Measurements from ENCODE around the gene CRISPLD2.

DNA sequence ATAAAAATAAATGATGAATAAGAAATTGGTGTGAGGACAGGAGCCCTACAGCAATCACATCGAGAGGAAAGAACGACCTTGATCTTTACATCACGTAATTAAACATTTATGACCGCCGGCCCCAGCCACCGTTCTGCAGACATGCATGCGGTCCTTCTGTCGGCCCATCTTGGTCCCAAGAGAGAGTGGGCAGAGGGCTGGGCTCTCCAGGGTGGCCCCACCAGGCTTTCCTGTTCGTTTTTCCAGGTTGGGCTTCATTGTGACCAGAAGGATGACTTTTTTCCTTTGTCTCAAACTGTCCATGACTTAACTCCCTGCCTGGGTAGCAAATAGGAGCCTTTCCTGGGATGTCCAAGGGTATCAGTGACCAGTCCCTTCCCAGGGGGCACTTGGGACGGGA lies 3.3 kb upstream of the CRISPLD2 start:
- TF ChIP-seq, protein P1, sequence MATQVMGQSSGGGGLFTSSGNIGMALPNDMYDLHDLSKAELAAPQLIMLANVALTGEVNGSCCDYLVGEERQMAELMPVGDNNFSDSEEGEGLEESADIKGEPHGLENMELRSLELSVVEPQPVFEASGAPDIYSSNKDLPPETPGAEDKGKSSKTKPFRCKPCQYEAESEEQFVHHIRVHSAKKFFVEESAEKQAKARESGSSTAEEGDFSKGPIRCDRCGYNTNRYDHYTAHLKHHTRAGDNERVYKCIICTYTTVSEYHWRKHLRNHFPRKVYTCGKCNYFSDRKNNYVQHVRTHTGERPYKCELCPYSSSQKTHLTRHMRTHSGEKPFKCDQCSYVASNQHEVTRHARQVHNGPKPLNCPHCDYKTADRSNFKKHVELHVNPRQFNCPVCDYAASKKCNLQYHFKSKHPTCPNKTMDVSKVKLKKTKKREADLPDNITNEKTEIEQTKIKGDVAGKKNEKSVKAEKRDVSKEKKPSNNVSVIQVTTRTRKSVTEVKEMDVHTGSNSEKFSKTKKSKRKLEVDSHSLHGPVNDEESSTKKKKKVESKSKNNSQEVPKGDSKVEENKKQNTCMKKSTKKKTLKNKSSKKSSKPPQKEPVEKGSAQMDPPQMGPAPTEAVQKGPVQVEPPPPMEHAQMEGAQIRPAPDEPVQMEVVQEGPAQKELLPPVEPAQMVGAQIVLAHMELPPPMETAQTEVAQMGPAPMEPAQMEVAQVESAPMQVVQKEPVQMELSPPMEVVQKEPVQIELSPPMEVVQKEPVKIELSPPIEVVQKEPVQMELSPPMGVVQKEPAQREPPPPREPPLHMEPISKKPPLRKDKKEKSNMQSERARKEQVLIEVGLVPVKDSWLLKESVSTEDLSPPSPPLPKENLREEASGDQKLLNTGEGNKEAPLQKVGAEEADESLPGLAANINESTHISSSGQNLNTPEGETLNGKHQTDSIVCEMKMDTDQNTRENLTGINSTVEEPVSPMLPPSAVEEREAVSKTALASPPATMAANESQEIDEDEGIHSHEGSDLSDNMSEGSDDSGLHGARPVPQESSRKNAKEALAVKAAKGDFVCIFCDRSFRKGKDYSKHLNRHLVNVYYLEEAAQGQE (IDR thresholded peaks at IDR 0.05; ENCODE audit: insufficient replicate concordance, low read depth) = no peak
- TF ChIP-seq, protein P2, sequence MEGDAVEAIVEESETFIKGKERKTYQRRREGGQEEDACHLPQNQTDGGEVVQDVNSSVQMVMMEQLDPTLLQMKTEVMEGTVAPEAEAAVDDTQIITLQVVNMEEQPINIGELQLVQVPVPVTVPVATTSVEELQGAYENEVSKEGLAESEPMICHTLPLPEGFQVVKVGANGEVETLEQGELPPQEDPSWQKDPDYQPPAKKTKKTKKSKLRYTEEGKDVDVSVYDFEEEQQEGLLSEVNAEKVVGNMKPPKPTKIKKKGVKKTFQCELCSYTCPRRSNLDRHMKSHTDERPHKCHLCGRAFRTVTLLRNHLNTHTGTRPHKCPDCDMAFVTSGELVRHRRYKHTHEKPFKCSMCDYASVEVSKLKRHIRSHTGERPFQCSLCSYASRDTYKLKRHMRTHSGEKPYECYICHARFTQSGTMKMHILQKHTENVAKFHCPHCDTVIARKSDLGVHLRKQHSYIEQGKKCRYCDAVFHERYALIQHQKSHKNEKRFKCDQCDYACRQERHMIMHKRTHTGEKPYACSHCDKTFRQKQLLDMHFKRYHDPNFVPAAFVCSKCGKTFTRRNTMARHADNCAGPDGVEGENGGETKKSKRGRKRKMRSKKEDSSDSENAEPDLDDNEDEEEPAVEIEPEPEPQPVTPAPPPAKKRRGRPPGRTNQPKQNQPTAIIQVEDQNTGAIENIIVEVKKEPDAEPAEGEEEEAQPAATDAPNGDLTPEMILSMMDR (IDR thresholded peaks at IDR 0.05; ENCODE audit: insufficient read depth, low read length) = no peak

Measured in HL-60 (cell line).